NCI-H69 (cell line): ENCODE results near the gene AFMID.
"Not testable (repeated sequence)": the region's sequence is repeated elsewhere in the genome, so short reads cannot be mapped to it uniquely, and the experiment has no call there.

Experiments
- DNase-seq: peaks from one replicate; lab custom pipeline; 2025; lab: John Stamatoyannopoulos, UW

The AFMID gene

DNA sequence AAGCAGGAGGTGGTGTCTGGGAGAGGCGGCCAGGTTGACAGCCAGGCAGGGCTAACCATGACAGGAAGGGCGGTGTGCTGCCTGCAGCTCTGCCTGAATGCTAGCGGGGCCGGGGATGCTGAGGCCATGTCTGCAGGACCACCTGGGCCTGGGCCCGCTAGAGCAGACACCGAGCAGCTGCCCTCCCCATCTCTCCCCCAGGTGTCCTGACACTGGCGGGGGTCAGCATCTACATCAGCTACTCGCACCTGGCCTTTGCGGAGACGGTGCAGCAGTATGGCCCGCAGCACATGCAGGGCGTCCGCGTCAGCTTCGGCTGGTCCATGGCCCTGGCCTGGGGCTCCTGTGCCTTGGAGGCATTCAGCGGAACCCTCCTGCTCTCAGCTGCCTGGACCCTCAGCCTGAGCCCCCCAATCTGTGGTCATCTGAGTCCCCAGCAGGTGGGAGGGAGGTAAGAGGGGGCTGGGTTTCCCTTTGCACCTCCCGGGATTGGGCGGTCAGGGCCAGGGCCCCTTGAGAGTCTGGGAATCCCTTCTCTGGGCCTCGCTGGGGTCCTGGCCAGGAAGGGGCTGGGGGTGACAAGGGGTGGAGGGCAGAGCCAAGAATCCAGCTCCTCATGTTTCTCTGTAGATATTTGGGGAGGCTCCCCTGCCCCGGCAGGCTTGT lies 51.8 kb downstream of the AFMID start:
- DNase-seq: no peak

DNA sequence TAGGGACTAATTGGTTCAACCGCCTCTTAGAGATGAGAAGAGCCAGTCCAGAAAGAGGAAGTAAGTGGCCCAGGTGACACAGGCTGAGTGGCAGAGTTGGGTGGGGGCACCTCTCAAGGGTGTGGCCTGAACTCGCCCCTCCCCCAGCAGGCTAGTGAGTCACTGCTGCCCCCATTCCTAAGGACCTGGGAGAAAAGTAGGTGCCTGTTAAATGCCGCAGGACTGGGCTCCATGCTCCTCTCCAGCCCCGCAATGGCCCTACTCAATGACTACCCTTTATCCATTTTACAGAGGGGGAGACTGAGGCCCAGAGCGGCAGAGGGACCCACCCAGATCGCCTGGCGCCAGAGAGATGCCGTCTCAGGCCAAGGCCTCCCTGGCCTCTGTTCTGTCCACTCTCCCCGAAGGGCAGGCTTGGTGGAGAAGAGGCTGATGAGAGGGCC lies 52.3 kb downstream of the AFMID start:
- DNase-seq: no peak

DNA sequence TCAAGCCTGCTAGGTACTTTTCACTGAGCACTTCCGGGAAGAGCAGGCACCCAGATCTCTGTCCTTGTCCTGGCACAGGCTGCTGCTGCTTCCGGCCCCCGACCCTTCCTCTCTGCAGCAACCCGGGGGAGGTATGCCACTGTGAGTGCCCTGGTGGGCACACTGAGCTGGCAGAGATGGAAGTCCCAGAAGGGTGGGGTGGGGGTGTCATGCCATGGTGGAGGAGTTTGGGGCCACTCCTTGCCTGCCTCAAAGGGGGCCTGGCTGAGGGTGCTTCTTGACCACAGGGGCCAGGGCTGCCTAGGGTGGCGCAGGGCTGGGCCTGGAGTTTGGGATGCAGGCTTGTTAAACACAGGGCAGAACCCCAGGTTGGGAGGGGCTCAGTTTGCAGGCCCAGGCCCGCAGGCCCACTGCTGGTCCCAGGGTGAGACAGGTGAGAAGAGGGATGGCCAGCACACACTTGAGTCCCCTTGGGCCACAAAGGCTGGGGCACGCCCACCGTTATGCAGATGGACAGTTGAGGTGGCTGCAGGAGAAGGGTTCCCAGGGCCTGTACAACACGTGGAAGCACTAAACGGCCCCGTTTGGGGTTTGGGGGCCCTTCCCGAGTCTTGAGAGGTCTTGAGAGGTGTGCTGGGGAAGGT lies 53.0 kb downstream of the AFMID start:
- no peak for DNase-seq

DNA sequence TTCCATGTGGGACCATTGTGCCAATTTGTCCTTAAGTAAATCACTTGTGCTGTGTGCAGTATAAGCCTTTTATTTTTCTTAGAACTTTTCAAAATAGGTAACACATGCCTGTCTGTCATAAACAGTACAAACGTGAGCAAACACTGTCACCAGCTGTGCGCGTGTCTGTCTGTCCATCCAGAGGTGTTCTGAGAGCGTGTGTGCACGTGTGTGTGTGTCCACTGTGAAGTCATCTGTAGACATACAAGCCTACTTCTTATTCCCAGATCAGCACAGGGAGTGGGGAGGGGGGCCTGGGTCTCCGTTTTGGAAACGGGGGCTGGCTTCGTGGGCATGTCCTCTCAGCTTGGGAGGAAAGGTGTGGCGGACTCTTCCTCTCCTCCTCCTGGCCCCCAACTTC lies 53.7 kb downstream of the AFMID start:
- no peak for DNase-seq

DNA sequence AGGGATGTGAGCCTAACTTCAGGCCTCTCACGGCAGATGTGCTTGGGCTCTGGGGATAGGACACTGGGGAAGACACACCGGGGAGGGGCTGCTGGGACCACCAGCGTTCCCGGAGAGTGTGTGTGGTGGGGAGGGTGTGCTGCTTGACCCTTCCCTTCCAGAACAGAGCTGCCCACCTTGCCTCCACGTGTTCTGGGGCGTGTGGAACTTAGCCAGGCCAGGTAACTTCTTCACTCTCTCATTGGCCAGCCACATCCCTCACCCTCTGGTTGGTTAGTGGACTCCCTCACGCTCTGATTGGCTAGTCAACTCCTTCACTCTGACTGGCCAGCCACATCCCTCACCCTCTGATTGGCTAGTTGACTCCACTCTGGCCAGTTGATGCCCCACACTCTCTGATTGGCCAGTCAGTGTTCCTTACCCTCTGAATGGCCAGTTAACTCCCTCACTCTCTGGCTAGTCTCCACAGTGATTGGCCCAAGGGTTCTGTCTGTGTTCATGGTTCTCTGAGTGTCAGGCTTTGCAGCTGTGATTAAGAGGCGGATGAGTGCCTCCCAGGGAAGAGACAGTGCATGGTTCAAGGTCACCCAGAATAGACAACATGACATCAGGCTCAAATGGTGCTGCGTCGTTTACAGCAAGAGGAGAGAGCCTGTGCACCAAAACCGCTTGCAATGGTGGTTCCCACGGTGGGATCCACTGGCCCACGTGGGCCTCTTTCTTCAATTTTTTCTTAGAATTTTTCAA lies 54.3 kb downstream of the AFMID start:
- peak; percentile 78 for DNase-seq

- no peak for DNase-seq
Observed at GRCh38 chr17:78242024-78242742, 55.0 kb downstream of the AFMID start.

DNA sequence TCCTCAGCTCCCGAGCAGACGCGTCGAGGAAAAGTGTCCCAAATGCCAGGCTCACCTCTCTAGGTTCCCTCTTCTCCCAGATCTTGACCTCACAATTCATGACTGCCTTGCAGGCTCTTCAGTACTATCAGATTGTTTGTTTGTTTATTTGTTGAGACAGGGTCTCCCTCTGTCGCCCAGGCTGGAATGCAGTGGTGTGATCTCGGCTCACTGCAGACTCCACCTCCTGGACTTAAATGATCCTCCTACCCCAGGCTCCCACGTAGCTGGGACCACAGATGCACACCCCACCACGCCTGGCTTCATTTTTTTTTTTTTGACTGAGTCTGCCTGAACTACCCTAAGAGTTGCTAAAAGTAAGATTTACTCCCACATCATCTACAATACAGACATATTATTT lies 60.1 kb downstream of the AFMID start:
- no peak for DNase-seq

- DNase-seq: no peak
Observed at GRCh38 chr17:78248051-78248914, 61.1 kb downstream of the AFMID start.

- DNase-seq: no peak
Observed at GRCh38 chr17:78249074-78249817, 62.1 kb downstream of the AFMID start.

DNA sequence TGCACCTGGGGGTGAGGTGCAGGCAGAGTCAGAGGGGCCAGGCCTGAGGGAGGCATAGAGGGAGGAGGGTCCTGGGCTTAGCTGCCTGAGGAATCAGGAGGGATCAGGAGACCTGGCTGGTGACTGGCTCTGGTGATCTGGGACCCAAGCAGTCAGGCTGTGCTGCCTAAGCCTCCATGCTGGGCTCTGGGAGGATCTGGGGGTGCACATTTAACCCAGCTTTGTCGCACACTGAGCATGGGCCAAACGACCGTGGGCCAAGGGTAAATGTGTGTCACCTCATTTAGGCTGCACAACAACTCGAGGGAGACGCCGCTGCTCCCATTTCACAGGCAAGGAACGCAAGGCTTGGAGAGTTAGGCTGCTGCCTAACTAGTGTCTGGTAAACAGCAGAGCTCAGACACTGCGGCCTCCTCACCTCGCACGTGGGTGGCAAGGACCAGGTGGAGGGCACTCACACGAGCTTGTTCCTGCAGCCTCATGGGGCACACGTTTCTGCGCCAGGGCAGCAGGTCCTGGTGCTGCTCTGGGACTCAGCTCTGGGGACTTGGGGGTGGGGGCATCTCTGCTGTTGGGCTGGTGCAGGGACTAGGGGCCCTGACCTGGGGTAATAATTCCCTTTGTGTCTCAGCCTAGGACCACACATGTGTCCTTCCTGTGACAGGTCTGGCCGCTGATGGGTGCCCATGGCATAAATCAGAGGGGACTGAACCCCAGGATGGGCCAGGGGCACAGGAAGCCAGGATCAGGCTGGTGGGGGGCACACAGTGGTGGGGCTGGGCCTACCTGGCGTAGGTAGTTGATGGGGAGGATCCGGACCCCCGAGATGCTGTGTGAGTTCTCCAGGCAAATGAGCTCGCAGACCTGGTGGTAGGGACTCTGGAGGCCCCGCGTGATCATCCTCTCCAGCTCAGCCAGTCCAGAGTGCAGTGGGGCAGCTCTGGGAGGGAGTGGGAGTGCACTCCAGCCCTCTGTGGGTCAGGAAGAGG lies 63.0 kb downstream of the AFMID start:
- DNase-seq: no peak

GRCh38 chr17:78250891-78251772 lies 64.0 kb downstream of the AFMID start:
- DNase-seq: peak; percentile 90

- DNase-seq: no peak
Observed at GRCh38 chr17:78251773-78252103, 64.6 kb downstream of the AFMID start.

DNA sequence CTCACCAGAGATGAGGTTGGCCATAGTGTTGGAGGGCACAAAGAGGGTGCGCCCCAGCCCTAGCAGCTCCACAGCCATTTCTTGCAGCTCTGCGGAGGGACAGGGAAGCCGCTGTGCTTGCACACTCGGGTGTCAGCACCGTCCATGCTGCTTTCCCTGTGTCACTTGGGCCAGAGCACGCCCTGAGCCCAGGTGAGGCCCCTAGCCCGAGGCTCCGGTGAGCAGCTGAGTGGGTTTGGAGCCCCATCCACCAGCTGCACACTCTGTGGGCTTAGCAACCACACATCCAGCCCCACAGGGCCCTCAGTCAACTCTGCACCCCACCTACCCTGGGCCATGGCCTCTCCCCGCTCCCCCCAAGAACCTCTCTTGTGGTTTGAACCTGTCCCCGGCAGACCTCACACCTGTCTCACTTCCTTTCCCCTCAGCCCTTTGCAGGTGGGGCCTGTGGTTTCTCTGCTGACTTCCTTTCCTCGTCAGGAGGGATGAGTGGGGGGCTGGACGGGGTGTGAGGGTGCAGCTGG lies 65.0 kb downstream of the AFMID start:
- DNase-seq: no peak

DNA sequence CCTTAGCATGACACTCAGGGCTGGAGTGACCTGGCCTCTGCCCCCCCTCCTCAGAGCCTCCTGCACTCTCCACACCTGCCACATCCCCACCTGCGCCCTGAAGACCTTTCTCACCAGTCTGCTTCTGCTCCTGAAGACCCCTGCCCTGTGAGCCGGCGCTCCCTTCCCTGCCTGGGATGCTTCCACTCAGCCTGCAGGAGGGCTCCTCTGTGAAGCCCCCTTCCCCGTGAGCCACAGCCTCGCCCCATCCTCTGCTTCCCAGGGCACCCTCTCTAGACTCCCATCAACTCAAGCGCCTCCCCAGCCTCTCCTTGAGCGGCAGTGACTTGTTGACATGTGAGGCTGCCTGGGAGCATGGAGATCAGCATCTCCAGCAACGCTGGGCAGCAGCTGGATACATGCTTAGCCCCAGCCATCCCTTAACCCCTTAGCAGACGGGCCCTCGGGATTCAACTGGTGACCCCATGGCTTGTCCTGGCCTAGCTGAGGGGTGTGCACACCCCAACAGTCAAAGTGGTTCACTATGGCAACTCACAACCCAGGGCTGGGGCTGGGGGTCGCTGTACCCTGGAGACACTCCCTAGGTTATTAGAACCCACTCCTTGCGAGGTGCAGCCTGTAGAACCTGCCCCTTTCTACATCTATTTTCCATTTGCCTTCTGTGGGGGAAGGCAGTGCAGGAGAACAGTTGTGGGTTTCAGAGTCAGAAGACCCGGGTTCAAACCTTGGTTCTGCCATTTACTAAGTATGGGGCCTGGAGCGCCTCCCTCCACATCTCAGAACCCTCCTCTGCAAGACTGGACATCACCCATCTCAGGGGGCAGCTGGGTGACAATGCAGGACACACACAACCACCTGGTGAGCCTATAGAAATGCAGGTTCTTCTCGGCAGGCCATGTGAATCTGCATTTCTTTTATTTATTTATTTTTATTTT lies 65.8 kb downstream of the AFMID start:
- DNase-seq: no peak

DNA sequence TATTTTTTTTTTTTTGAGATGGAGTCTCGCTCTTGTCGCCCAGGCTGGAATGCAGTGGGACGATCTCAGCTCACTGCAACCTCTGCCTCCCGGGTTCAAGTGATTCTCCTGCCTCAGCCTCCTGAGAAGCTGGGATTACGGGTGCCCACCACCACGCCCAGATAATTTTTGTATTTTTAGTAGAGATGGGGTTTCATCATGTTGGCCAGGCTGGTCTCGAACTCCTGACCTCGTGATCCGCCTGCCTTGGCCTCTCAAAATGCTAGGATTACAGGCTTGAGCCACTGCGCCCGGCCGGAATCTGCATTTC lies 66.4 kb downstream of the AFMID start:
- DNase-seq: not testable (repeated sequence)

GRCh38 chr17:78253946-78254672 lies 66.9 kb downstream of the AFMID start:
- DNase-seq: peak; percentile 93
